ENCODE measurements around the gene PODN.

DNA sequence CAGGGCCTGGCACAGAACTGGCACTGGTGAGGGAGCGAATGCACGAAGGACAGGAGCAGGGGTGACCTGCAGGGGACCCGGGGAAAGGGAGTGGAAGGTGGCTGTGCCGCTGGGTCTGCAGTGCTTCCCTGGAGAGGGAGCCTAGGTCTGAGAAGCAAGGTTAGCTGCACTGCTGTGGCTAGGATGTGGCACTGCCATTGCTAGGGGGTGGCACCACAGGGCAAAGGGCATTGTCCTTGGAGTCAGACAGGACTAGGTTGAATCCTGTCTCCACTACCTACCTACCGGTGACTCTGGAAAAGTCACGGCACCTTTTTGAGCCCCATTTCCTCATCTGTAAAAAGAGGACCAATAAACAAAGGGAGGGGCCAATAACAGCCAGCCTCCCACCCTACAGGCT is 52.1 kb downstream of the PODN start:
- TF ChIP-seq, protein P1, sequence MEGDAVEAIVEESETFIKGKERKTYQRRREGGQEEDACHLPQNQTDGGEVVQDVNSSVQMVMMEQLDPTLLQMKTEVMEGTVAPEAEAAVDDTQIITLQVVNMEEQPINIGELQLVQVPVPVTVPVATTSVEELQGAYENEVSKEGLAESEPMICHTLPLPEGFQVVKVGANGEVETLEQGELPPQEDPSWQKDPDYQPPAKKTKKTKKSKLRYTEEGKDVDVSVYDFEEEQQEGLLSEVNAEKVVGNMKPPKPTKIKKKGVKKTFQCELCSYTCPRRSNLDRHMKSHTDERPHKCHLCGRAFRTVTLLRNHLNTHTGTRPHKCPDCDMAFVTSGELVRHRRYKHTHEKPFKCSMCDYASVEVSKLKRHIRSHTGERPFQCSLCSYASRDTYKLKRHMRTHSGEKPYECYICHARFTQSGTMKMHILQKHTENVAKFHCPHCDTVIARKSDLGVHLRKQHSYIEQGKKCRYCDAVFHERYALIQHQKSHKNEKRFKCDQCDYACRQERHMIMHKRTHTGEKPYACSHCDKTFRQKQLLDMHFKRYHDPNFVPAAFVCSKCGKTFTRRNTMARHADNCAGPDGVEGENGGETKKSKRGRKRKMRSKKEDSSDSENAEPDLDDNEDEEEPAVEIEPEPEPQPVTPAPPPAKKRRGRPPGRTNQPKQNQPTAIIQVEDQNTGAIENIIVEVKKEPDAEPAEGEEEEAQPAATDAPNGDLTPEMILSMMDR (IDR thresholded peaks at IDR 0.05) = no peak
- TF ChIP-seq POLR2A (IDR thresholded peaks at IDR 0.05) = no peak

Data from esophagus squamous epithelium (tissue), 4 donors.